ENCODE measurements around the gene TLN1. TPM values are rescaled to one million over a fixed set of nuclear protein-coding genes. Genes with fewer than 3 reads are reported as not detected.

Gene TLN1
- total RNA-seq, 2 experiments from 2014 or later, result 233 to 235 TPM

DNA sequence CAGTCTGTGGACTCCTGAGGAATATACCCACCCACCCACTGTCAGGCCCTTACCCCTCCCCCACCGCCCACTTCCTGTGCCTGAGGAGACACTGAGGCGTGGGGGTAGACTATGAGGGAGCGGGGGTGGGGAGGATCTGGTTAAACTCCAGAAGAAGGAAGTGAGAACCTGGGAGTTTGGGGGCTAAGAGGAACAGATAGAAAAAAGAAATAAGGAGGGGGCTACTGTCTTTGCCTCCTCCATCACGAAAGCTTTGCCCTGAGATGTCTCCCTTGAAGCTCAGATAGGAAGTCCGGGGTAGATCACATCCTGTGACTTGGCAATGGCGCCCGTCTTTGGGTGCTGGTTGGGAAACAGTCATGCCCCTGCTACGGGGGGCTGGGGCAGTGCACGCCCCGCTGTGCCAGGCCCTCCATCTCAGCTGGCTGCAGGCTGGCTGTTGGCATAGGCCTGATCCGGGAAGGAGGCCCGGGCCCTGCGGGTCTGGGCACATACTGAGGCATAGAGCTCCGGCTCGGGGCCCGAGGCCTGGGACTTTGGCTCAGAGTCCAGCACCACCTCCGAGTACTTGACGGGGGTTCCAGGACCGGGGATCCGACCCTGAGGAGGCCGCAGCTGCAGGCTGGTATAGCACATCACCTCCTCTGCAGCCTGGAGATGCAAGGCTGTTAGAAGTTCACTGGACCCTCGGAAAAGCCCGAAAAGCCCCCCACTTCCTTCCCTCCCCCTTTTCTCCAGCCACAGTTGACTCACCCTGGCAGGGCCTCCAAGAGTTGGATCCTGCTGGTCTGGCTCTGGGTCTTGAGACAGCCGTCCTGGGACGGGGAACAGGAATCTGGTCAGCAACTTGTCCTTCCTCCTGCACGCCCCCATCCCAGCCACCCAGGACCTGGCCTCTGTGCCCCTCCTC, 82.3 kb downstream of the TLN1 start:
- CTCF ChIA-PET, result interaction anchor here (0.8 to 1.7 kb wide), 8 partner anchors 8 to 107 kb away, joined by 3 to 10 read pairs (median 5); partner anchors contain the start of genes ARHGEF39, CCDC107, CREB3 and RMRP
- POLR2A ChIA-PET, result interaction anchor here (0.7 to 2.2 kb wide), 5 partner anchors 8 to 165 kb away, joined by 4 to 17 read pairs (median 6); partner anchors contain the start of genes CCDC107 and RMRP

Other genes starting within 250 kb of the TLN1 start
- gene RUSC2, start 242.1 kb downstream of the TLN1 start, total RNA-seq, result 1 to 10 TPM; 1.2 TPM
- 10 to 100 TPM; 47.9 to 51.6 TPM for gene TESK1, start 126.9 kb downstream of the TLN1 start, total RNA-seq
- gene CD72, start 113.8 kb downstream of the TLN1 start, total RNA-seq, result 10 to 100 TPM; 13.7 to 15.1 TPM
- gene SIT1, start 81.3 kb downstream of the TLN1 start, total RNA-seq, result 10 to 100 TPM; 62.0 to 63.7 TPM
- gene RMRP, start 74.2 kb downstream of the TLN1 start, total RNA-seq, result 1,000 to 10,000 TPM; 9,117 to 9,295 TPM
- 10 to 100 TPM; 17.1 to 18.3 TPM for gene CCDC107, start 73.9 kb downstream of the TLN1 start, total RNA-seq
- gene ARHGEF39, start 67.0 kb downstream of the TLN1 start, total RNA-seq, result 10 to 100 TPM; 12.6 to 13.7 TPM
- gene CA9, start 58.3 kb downstream of the TLN1 start, total RNA-seq, result 1 to 10 TPM; 5.5 to 6.2 TPM
- gene TPM2, start 42.3 kb downstream of the TLN1 start, total RNA-seq, result 1 to 10 TPM; 3.7 to 3.9 TPM
- 10 to 100 TPM; 32.0 to 33.4 TPM for gene CREB3, start 471 bp upstream of the TLN1 start, total RNA-seq
- gene GBA2, start 17.0 kb upstream of the TLN1 start, total RNA-seq, result 10 to 100 TPM; 38.7 to 40.1 TPM
- gene RGP1, start 17.1 kb upstream of the TLN1 start, total RNA-seq, result 10 to 100 TPM; 17.1 to 17.3 TPM
- under 1 TPM in 1 of 2 experiments, not detected in 1; 0.65 TPM for gene MSMP, start 22.1 kb upstream of the TLN1 start, total RNA-seq
- gene NPR2, start 59.4 kb upstream of the TLN1 start, total RNA-seq, result 1 to 10 TPM; 9.7 TPM
- 1 to 10 TPM; 1.0 to 1.2 TPM for gene SPAG8, start 80.1 kb upstream of the TLN1 start, total RNA-seq
- 10 to 100 TPM; 67.7 to 70.8 TPM for gene HINT2, start 82.8 kb upstream of the TLN1 start, total RNA-seq
- not detected for gene FAM221B, start 96.5 kb upstream of the TLN1 start, total RNA-seq
- gene TMEM8B, start 97.0 kb upstream of the TLN1 start, total RNA-seq, result 1 to 10 TPM; 2.2 to 2.4 TPM
- gene OR13J1, start 138.2 kb upstream of the TLN1 start, total RNA-seq, result not detected
- not detected for gene HRCT1, start 174.0 kb upstream of the TLN1 start, total RNA-seq
- gene SPAAR, start 177.3 kb upstream of the TLN1 start, total RNA-seq, result not detected
- not detected for gene OR2S2, start 226.0 kb upstream of the TLN1 start, total RNA-seq